ENCODE results near the gene DHPS. TPM values are rescaled to one million over a fixed set of nuclear protein-coding genes. Genes with fewer than 3 reads are reported as not detected.
"Not testable (repeated sequence)": the region's sequence is repeated elsewhere in the genome, so short reads cannot be mapped to it uniquely, and the experiment has no call there.

Gene DHPS
- total and polyA plus RNA-seq, 2 donors (not counting 3 experiments of a cell fraction or from before 2014, with no cell fraction given) = 68.4 to 90.1 TPM

DNA sequence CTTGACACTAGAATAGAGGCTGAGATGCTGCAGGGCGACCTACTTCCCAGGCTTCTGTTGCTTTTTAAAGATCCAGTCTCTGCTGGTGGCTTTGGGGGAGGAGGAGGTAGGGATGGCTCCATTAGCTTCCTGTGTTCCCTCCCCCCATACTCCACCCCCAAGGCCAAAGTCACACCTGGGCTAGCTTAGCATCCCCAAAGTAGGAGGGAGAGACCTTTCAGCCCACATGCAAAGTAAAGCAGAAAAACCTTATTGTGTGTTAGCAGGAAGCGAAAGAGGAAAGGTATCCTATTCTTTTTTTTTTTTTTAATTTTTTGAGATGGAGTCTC, 45.3 kb upstream of the DHPS start:
- Histone ChIP-seq H3K27me3 (ENCODE audit: control insufficient read depth in 2 of 2, insufficient read depth in 2 of 2, low read length in 2 of 2) (no peaks in the 10 kb centered on the region), H3K36me3 (ENCODE audit: control insufficient read depth in 2 of 2, extremely low read depth in 1 of 2, insufficient read depth in 2 of 2, low read length in 2 of 2) (peaks cover 9 to 31% of the 10 kb centered on the region in 2 experiments), H3K4me1 (ENCODE audit: control insufficient read depth, extremely low read depth, insufficient read depth, low read length) (peaks cover 4% of the 10 kb centered on the region), H3K4me3 (replicated peaks in 1 of 3; ENCODE audit: insufficient read depth in 1 of 3, low read depth in 1 of 3, low read length in 3 of 3) (no peak overlapping the region), H2AFZ (ENCODE audit: low read depth, low read length) (no peak overlapping the region), H4K20me1 (replicated peaks; ENCODE audit: control insufficient read depth, extremely low read depth, insufficient read depth, low read length) (no peaks in the 10 kb centered on the region), H3K9me1 (replicated peaks; ENCODE audit: control insufficient read depth, extremely low read depth, insufficient read depth, low read length) (no peaks in the 10 kb centered on the region), H3K27ac (ENCODE audit: insufficient read depth, low read depth, low read length) (no peak overlapping the region), H3K9ac (replicated peaks; ENCODE audit: extremely low read depth, insufficient read depth, low read length) (no peak overlapping the region), H3K4me2 (ENCODE audit: insufficient read depth, low read length) (no peak overlapping the region), H3K79me2 (ENCODE audit: control insufficient read depth, insufficient read depth, low read length) (peaks cover 34% of the 10 kb centered on the region), H3K9me3 (replicated peaks; ENCODE audit: control insufficient read depth, insufficient read depth, low read length) (no peaks in the 10 kb centered on the region)
- dilution Hi-C loops (cut with MboI; ENCODE audit: extremely low pct_ligation_motif_present, low sequenced_read_pairs) = no loop called here
- DNase-seq (ENCODE audit: low read depth, low spot score) (no peak), FAIRE-seq (no peak)
- POLR2A ChIA-PET = interaction anchor here (0.7 kb wide), 1 partner anchor 10 kb away, joined by 4 read pairs; the partner anchor contains the start of gene GET3
- BruUV-seq (replicated peaks) = no TSS peak
- TF ChIP-seq JUN (IDR thresholded peaks at IDR 0.05; ENCODE audit: borderline replicate concordance, insufficient read depth, insufficient read length, low read depth) = no peak
- TF ChIP-seq GATA2 (IDR thresholded peaks at IDR 0.05; ENCODE audit: insufficient read depth, insufficient read length, low read depth, low read length) = no peak
- TF ChIP-seq POLR2A (IDR thresholded peaks at IDR 0.05; ENCODE audit: low read depth, low read length) = no peak
- TF ChIP-seq, protein P1, sequence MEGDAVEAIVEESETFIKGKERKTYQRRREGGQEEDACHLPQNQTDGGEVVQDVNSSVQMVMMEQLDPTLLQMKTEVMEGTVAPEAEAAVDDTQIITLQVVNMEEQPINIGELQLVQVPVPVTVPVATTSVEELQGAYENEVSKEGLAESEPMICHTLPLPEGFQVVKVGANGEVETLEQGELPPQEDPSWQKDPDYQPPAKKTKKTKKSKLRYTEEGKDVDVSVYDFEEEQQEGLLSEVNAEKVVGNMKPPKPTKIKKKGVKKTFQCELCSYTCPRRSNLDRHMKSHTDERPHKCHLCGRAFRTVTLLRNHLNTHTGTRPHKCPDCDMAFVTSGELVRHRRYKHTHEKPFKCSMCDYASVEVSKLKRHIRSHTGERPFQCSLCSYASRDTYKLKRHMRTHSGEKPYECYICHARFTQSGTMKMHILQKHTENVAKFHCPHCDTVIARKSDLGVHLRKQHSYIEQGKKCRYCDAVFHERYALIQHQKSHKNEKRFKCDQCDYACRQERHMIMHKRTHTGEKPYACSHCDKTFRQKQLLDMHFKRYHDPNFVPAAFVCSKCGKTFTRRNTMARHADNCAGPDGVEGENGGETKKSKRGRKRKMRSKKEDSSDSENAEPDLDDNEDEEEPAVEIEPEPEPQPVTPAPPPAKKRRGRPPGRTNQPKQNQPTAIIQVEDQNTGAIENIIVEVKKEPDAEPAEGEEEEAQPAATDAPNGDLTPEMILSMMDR (IDR thresholded peaks at IDR 0.05; ENCODE audit: extremely low read depth in 1 of 2, insufficient read depth in 1 of 2, low read depth in 1 of 2, low read length in 2 of 2) = no peak
- TF ChIP-seq EZH2 (IDR thresholded peaks at IDR 0.05; ENCODE audit: borderline replicate concordance, low read depth, low read length, severe bottlenecking) = no peak
- TF ChIP-seq, protein P2, sequence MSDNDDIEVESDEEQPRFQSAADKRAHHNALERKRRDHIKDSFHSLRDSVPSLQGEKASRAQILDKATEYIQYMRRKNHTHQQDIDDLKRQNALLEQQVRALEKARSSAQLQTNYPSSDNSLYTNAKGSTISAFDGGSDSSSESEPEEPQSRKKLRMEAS (IDR thresholded peaks at IDR 0.05; ENCODE audit: insufficient read depth, insufficient read length) = no peak
- no peak for TF ChIP-seq POLR2AphosphoS5 (IDR thresholded peaks at IDR 0.05; ENCODE audit: insufficient read depth, low read depth, low read length)
- no peak for TF ChIP-seq FOS (IDR thresholded peaks at IDR 0.05; ENCODE audit: borderline replicate concordance, insufficient read depth, low read length)
- no peak for TF ChIP-seq MYC (IDR thresholded peaks at IDR 0.05; ENCODE audit: low read depth, low read length)
- intact Hi-C loops (cut with micrococcal nuclease) = no loop called here
- CTCF ChIA-PET = interaction anchor here (1.0 kb wide), 1 partner anchor 31 kb away, joined by 3 read pairs; no protein-coding TSS in a partner anchor

DNA sequence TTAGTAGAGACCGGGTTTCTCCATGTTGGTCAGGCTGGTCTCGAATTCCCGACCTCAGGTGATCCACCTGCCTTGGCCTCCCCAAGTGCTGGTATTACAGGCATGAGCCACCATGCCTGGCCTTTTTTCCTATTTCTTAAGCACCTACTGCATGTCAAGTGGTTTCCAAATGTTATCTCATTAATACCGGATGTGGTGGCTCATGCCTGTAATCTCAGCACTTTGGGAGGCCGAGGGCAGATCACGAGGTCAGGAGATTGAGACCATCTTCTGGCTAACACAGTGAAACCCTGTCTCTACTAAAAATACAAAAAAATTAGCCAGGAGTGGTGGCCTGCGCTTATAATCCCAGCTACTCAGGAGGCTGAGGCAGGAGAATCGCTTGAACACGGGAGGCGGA, 43.9 kb upstream of the DHPS start:
- POLR2A ChIA-PET = not testable (repeated sequence)
- peaks cover 34% of the 10 kb centered on the region for H3K79me2 ChIP-seq (ENCODE audit: control insufficient read depth, insufficient read depth, low read length)

More for the DNA sequence above, 43.9 kb upstream of the DHPS start:
- dilution Hi-C loops (cut with MboI; ENCODE audit: extremely low pct_ligation_motif_present, low sequenced_read_pairs); H3K4me1 ChIP-seq (ENCODE audit: control insufficient read depth, extremely low read depth, insufficient read depth, low read length); FAIRE-seq; intact Hi-C loops (cut with micrococcal nuclease); H3K4me2 ChIP-seq (ENCODE audit: insufficient read depth, low read length); H3K9me3 ChIP-seq (replicated peaks; ENCODE audit: control insufficient read depth, insufficient read depth, low read length); H3K9ac ChIP-seq (replicated peaks; ENCODE audit: extremely low read depth, insufficient read depth, low read length); H4K20me1 ChIP-seq (replicated peaks; ENCODE audit: control insufficient read depth, extremely low read depth, insufficient read depth, low read length); H3K27me3 ChIP-seq (ENCODE audit: control insufficient read depth in 2 of 2, insufficient read depth in 2 of 2, low read length in 2 of 2); H2AFZ ChIP-seq (ENCODE audit: low read depth, low read length); H3K4me3 ChIP-seq (replicated peaks in 1 of 3; ENCODE audit: insufficient read depth in 1 of 3, low read depth in 1 of 3, low read length in 3 of 3); BruUV-seq (replicated peaks); H3K27ac ChIP-seq (ENCODE audit: insufficient read depth, low read depth, low read length); DNase-seq (ENCODE audit: low read depth, low spot score); H3K9me1 ChIP-seq (replicated peaks; ENCODE audit: control insufficient read depth, extremely low read depth, insufficient read depth, low read length): not testable (repeated sequence)
- CTCF ChIA-PET = interaction anchor here (1.1 kb wide), 1 partner anchor 32 kb away, joined by 3 read pairs; no protein-coding TSS in a partner anchor
- peaks cover 5 to 22% of the 10 kb centered on the region in 2 experiments for H3K36me3 ChIP-seq (ENCODE audit: control insufficient read depth in 2 of 2, extremely low read depth in 1 of 2, insufficient read depth in 2 of 2, low read length in 2 of 2)
